T-helper 2 cell treated with Interferon-gamma antibody and Interleukin-4, amounts not matched to agents 5 μg/mL and 100 μg/mL, for 36 hours (primary cell): ENCODE data around the gene MAST3.
A peak's percentile ranks its signal among the peaks of the same experiment; 100 is the strongest.

ENCODE experiments used
- DNase-seq: peaks from one replicate; pipeline ENCODE4 v3.0.0; 2021; ENCODE audit warnings: low spot score
- H3K27ac Mint-ChIP-seq: one replicate; pipeline ENCODE4 v1.8.0; 2021; ENCODE audit warnings: mild to moderate bottlenecking, mixed read lengths
- H3K27me3 Mint-ChIP-seq: one replicate; pipeline ENCODE4 v1.8.0; 2021; ENCODE audit warnings: low read depth, mixed read lengths
- H3K36me3 Mint-ChIP-seq: one replicate; pipeline ENCODE4 v1.8.0; 2021; ENCODE audit warnings: low read depth, mixed read lengths
- H3K4me1 Mint-ChIP-seq: one replicate; pipeline ENCODE4 v1.8.0; 2021; ENCODE audit warnings: low read depth, mixed read lengths
- H3K4me3 Mint-ChIP-seq: one replicate; pipeline ENCODE4 v1.8.0; 2022; ENCODE audit warnings: mild to moderate bottlenecking, moderate library complexity, mixed read lengths
- H3K9me3 Mint-ChIP-seq: one replicate; pipeline ENCODE4 v1.8.0; 2021; ENCODE audit warnings: mixed read lengths

Gene MAST3

DNA sequence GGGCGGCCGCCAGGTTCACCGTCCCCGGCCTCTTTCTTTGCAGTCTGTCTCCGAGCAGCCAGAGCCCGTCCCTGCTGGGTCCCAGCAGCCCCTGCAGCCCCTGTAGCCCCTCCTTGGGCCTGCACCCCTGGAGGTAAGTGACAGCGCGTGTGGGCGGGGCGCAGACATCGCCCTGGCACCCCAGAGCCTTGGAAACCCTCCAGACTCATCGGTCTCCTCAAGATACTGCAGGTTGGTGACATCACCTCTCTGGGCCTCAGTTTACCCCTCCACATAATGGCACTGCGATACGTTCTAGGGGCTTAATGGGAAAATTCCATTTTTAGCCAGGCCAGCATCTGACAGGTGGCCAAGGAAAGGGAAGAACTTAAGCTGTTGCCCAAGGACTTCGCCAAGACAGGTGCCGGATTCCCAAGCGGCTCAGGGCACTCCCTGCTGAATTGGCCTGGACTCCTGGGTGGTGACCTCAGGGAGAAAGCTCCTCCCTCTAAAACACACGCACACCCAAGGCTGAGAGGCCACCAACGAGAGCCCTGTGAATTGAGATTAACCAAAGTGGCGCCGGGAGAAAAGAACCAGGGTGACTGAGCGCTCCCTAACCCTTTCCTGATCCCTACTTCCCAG is 13.1 kb downstream of the MAST3 start:
- Mint-ChIP-seq H3K4me1 (peaks cover 13% of the 10 kb centered on the region), H3K27me3 (peaks cover 4% of the 10 kb centered on the region), H3K27ac (no peak overlapping the region), H3K9me3 (no peaks in the 10 kb centered on the region), H3K36me3 (peaks cover 4% of the 10 kb centered on the region), H3K4me3 (peak overlapping the region; percentile 58)
- no peak for DNase-seq

- Mint-ChIP-seq H3K4me1 (peaks cover 15% of the 10 kb centered on the region), H3K9me3 (no peaks in the 10 kb centered on the region), H3K27ac (no peak overlapping the region), H3K4me3 (no peak overlapping the region), H3K36me3 (peaks cover 4% of the 10 kb centered on the region), H3K27me3 (peaks cover 4% of the 10 kb centered on the region)
- peak; percentile 69 for DNase-seq
Observed at GRCh38 chr19:18112989-18113478, 15.5 kb downstream of the MAST3 start.

- H3K4me1 Mint-ChIP-seq, result peaks cover 12% of the 10 kb centered on the region
- no peak overlapping the region for H3K27ac Mint-ChIP-seq
- DNase-seq, result no peak
- peaks cover 3% of the 10 kb centered on the region for H3K27me3 Mint-ChIP-seq
- H3K9me3 Mint-ChIP-seq, result no peaks in the 10 kb centered on the region
- no peak overlapping the region for H3K4me3 Mint-ChIP-seq
- H3K36me3 Mint-ChIP-seq, result peaks cover 3% of the 10 kb centered on the region
Observed at GRCh38 chr19:18113827-18114226, 16.2 kb downstream of the MAST3 start.

DNA sequence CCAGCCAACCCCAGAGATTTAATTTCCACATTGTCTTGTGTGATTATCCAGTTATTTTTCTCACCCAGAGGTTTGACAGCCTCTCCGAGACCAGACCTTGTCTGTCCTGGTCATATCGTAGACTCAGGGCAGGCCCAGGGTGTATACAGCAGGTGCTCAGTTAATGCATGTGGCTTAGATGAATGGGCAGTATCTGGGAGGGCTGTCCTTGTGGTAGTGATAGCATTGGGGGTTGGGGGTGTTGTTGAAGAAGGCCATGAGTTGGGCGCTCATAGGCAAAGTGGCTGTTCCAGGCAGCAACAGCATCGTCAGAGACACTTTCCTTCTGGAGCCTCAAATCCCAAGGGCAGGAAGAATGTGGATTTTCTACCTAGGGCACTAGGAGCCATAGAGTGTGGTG is 16.9 kb downstream of the MAST3 start:
- Mint-ChIP-seq H3K4me3 (no peak overlapping the region), H3K36me3 (no peaks in the 10 kb centered on the region), H3K27ac (no peak overlapping the region), H3K9me3 (no peaks in the 10 kb centered on the region), H3K4me1 (peaks cover 15% of the 10 kb centered on the region), H3K27me3 (no peaks in the 10 kb centered on the region)
- no peak for DNase-seq

DNA sequence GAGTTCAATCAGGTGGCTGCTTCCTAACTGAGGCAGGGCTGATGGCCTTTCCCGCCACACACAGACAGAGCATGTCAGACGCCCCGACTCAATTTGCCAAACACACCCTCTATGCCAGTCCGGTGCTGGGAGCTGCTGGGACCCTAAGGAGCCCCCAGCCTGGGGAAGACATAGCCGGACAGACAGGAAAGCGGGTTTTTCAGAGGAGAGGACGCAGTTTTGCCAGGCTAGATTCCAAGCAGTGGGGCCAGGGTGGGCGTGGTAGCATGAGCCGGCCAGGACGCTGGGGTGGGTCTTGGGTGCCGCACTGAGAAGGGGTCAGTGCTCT is 19.8 kb downstream of the MAST3 start:
- H3K36me3 Mint-ChIP-seq, result peaks cover 3% of the 10 kb centered on the region
- H3K4me1 Mint-ChIP-seq, result peaks cover 31% of the 10 kb centered on the region
- no peaks in the 10 kb centered on the region for H3K27me3 Mint-ChIP-seq
- H3K4me3 Mint-ChIP-seq, result peak overlapping the region; percentile 80
- no peak for DNase-seq
- no peak overlapping the region for H3K27ac Mint-ChIP-seq
- H3K9me3 Mint-ChIP-seq, result no peaks in the 10 kb centered on the region

- H3K27me3 Mint-ChIP-seq, result no peaks in the 10 kb centered on the region
- peaks cover 28% of the 10 kb centered on the region for H3K4me1 Mint-ChIP-seq
- H3K4me3 Mint-ChIP-seq, result peak overlapping the region; percentile 95
- peak; percentile 95 for DNase-seq
- peaks cover 8% of the 10 kb centered on the region for H3K36me3 Mint-ChIP-seq
- no peaks in the 10 kb centered on the region for H3K9me3 Mint-ChIP-seq
- H3K27ac Mint-ChIP-seq, result peak overlapping the region; percentile 90
Observed at GRCh38 chr19:18117692-18118378, 20.3 kb downstream of the MAST3 start.

GRCh38 chr19:18118420-18119012 is 20.9 kb downstream of the MAST3 start:
- Mint-ChIP-seq H3K27ac (peak overlapping the region; percentile 90), H3K9me3 (no peaks in the 10 kb centered on the region), H3K4me1 (peaks cover 27% of the 10 kb centered on the region), H3K27me3 (no peaks in the 10 kb centered on the region), H3K36me3 (peaks cover 12% of the 10 kb centered on the region), H3K4me3 (peak overlapping the region; percentile 95)
- no peak for DNase-seq

- Mint-ChIP-seq H3K27me3 (no peaks in the 10 kb centered on the region), H3K4me1 (peaks cover 27% of the 10 kb centered on the region), H3K9me3 (no peaks in the 10 kb centered on the region), H3K4me3 (peak overlapping the region; percentile 95), H3K36me3 (peaks cover 17% of the 10 kb centered on the region), H3K27ac (peak overlapping the region; percentile 90)
- peak; percentile 44 for DNase-seq
Observed at GRCh38 chr19:18119013-18119716, 21.6 kb downstream of the MAST3 start.

DNA sequence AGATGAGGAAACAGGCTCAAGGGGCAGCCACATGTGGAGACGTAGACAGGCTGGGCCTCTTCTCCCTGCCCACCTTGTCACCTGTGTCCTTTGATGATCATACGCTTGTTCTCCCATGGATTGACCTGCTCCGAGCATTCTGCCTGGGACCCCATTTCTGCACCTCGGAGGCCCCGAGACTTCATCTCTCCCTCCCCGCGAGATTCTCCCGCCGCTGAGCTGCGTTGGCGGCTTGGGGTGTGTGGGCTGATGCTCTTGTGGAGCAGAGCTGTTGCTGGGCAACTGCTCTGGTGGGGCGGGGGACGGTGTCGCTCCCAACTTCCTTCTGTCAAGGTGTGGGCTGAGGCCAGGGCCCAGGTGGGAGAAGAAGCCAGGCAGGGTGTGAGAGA is 22.1 kb downstream of the MAST3 start:
- Mint-ChIP-seq H3K27me3 (no peaks in the 10 kb centered on the region), H3K36me3 (peaks cover 21% of the 10 kb centered on the region), H3K9me3 (no peaks in the 10 kb centered on the region), H3K27ac (peak overlapping the region; percentile 90), H3K4me1 (peaks cover 27% of the 10 kb centered on the region), H3K4me3 (peak overlapping the region; percentile 95)
- peak; percentile 55 for DNase-seq

DNA sequence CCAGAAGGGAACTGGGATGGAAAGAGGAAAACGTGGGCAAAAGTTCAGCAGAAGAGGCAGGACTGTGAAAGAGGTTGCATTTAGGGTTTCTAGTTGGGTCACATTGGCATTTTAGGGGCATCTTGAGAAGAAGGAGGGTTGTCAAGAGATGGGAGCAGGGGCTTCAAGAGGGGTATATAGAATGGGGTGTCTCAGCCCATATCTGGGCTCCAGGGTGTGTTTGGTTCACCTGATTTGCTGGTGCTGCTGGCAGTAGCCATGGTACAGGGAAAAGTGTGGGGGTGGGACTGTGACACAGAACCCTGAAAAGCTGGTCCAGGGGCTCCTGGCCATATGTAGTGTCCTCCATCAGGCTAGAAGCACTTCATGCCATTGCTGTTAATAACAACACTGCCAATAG is 22.5 kb downstream of the MAST3 start:
- H3K27me3 Mint-ChIP-seq, result no peaks in the 10 kb centered on the region
- peak overlapping the region; percentile 90 for H3K27ac Mint-ChIP-seq
- no peaks in the 10 kb centered on the region for H3K9me3 Mint-ChIP-seq
- no peak for DNase-seq
- H3K4me1 Mint-ChIP-seq, result peaks cover 27% of the 10 kb centered on the region
- peaks cover 21% of the 10 kb centered on the region for H3K36me3 Mint-ChIP-seq
- H3K4me3 Mint-ChIP-seq, result peak overlapping the region; percentile 95

- peaks cover 24% of the 10 kb centered on the region for H3K36me3 Mint-ChIP-seq
Observed at GRCh38 chr19:18121166-18121565, 23.6 kb downstream of the MAST3 start.

DNA sequence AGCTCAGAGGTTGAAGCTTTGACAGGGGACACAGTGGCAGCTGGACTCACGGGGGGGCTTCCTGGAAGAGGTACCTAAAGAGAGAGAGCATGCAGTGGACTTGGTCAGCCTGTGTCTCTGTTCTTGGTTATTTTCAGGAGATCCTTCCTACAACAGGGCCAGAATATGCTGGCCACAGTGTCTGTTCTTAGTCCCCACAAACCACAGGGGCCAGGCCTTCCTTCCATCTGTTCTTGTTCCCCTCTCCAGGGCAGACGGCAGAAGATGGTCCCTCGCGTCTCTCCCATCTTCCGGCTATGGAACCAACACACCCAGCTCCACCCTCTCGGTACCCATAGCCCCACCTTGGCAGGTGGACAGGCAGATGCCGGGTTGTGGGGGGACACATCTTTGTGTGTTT is 24.8 kb downstream of the MAST3 start:
- no peaks in the 10 kb centered on the region for H3K9me3 Mint-ChIP-seq
- no peak overlapping the region for H3K27ac Mint-ChIP-seq

More at GRCh38 chr19:18121166-18121565, 23.6 kb downstream of the MAST3 start:
- Mint-ChIP-seq H3K9me3 (no peaks in the 10 kb centered on the region), H3K4me3 (no peak overlapping the region), H3K4me1 (peaks cover 27% of the 10 kb centered on the region), H3K27me3 (no peaks in the 10 kb centered on the region), H3K27ac (peak overlapping the region; percentile 52)
- no peak for DNase-seq

DNA sequence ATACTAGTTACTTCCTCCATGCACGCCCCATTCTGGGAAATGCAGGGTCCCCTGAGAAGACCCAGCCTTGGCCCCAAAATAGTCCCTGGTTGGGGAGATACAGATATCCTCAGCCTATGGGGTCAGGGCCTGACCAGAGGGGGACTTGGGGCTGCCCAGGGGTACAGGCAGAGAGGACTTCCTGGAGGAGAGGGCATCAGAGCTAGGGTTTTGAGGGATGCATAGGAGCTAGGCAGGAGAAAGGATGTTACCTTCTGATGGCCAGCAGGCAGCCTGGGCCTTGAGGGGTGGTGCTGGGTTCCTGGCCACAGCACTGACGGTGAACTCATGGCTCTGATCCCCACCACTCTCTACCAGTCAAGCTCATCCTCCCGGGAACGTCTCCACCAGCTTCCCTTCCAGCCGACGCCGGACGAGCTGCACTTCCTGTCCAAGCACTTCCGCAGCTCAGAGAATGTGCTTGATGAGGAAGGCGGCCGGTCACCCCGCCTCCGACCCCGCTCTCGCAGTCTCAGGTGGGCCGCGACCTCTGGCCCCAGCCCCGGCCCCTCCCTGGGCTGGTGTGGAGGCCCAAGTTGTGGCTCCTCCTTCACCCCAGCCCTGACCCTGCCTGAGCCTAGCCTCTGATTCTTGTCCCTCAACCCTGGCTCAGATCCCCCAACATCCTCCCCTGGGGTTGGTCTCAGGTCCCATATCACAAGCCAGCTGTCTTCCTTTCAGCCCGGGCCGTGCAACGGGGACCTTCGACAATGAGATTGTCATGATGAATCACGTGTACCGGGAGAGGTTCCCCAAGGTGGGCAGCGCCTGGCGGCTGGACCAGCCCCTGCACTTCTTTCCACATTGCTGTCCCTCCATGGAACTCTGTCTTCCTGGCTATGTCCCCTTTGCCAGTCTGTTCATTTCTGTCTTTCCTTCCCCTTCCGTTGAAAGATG is 25.6 kb downstream of the MAST3 start:
- no peak overlapping the region for H3K27ac Mint-ChIP-seq
- no peak for DNase-seq
- no peaks in the 10 kb centered on the region for H3K27me3 Mint-ChIP-seq
- no peak overlapping the region for H3K4me3 Mint-ChIP-seq
- H3K36me3 Mint-ChIP-seq, result peaks cover 30% of the 10 kb centered on the region
- H3K4me1 Mint-ChIP-seq, result peaks cover 25% of the 10 kb centered on the region
- no peaks in the 10 kb centered on the region for H3K9me3 Mint-ChIP-seq

More for the DNA sequence above, 24.8 kb downstream of the MAST3 start:
- Mint-ChIP-seq H3K4me1 (peaks cover 24% of the 10 kb centered on the region), H3K4me3 (no peak overlapping the region), H3K36me3 (peaks cover 28% of the 10 kb centered on the region), H3K27me3 (no peaks in the 10 kb centered on the region)
- DNase-seq, result no peak
